Cerebellar cortex (tissue), 1 donor: ENCODE measurements around the gene RNPS1.

Source experiments
- DNase-seq: peaks from one replicate; pipeline ENCODE4 v3.0.0-alpha.2; 2015; ENCODE audit warnings: low spot score

The RNPS1 gene

GRCh38 chr16:2267913-2268666 is at the start of gene RNPS1:
TSS of gene RNPS1 (minus strand) at chr16:2268126. CDS start at chr16:2264643, 3,483 bp downstream.
- DNase-seq = peak; percentile 92

- DNase-seq = no peak
These were observed 49.5 kb upstream of the RNPS1 start for GRCh38 chr16:2317231-2318020.

GRCh38 chr16:2308089-2308962 is 40.4 kb upstream of the RNPS1 start:
- DNase-seq = no peak

GRCh38 chr16:2299915-2300192 is 31.9 kb upstream of the RNPS1 start:
- DNase-seq = no peak

GRCh38 chr16:2299121-2299914 is 31.4 kb upstream of the RNPS1 start:
- DNase-seq = no peak

GRCh38 chr16:2298621-2299020 is 30.7 kb upstream of the RNPS1 start:
- no peak for DNase-seq

- DNase-seq = no peak
These were observed 29.6 kb upstream of the RNPS1 start for GRCh38 chr16:2297506-2297860.

- peak; percentile 34 for DNase-seq
These were observed 29.0 kb upstream of the RNPS1 start for GRCh38 chr16:2296661-2297505.

GRCh38 chr16:2295056-2295798 is 27.3 kb upstream of the RNPS1 start:
- DNase-seq = no peak

GRCh38 chr16:2292221-2292620 is 24.3 kb upstream of the RNPS1 start:
- no peak for DNase-seq

- DNase-seq = no peak
These were observed 21.4 kb upstream of the RNPS1 start for GRCh38 chr16:2289282-2289681.

GRCh38 chr16:2288726-2289125 is 20.8 kb upstream of the RNPS1 start:
- DNase-seq = no peak

GRCh38 chr16:2287916-2288547 is 20.1 kb upstream of the RNPS1 start:
- DNase-seq = no peak

- no peak for DNase-seq
These were observed 18.6 kb upstream of the RNPS1 start for GRCh38 chr16:2286550-2286949.

- no peak for DNase-seq
These were observed 17.8 kb upstream of the RNPS1 start for GRCh38 chr16:2285731-2286191.

- DNase-seq = no peak
These were observed 17.1 kb upstream of the RNPS1 start for GRCh38 chr16:2284797-2285576.

GRCh38 chr16:2284001-2284770 is 16.3 kb upstream of the RNPS1 start:
- DNase-seq = no peak
